Stimulated activated CD4-positive, alpha-beta T cell treated with anti-CD3 and anti-CD28 coated beads, Interleukin-12 subunit alpha, Interleukin-12 subunit beta, amount 100 ng/mL, for 48 hours (primary cell): ENCODE results near the gene OR52I2.

Source experiments
- DNase-seq, 3 donors: peaks; one replicate each; pipeline ENCODE4 v3.0.0-alpha.2; 2020; ENCODE audit warnings: low read depth in 2 of 3, low spot score in 1 of 3

The OR52I2 gene

GRCh38 chr11:4607781-4608666 lies 26.5 kb downstream of the OR52I2 start, which contains the start of gene TRIM68:
Gene TRIM68, minus strand, starts transcription at chr11:4608231. Its CDS starts 2,727 bp downstream, at chr11:4605504.
- peak; percentile 84 to 91 (median 90) for DNase-seq

GRCh38 chr11:4610258-4610935 lies 28.9 kb downstream of the OR52I2 start:
- DNase-seq = peak in 1 of 3 donors; percentile 22

GRCh38 chr11:4611986-4612385 lies 30.4 kb downstream of the OR52I2 start:
- no peak for DNase-seq

GRCh38 chr11:4615856-4616444 lies 34.4 kb downstream of the OR52I2 start:
- no peak for DNase-seq

- DNase-seq = no peak
Observed at GRCh38 chr11:4619514-4619913, 38.0 kb downstream of the OR52I2 start.

GRCh38 chr11:4626207-4627099 lies 44.9 kb downstream of the OR52I2 start:
- peak in 2 of 3 donors; percentile 40 to 57 for DNase-seq

GRCh38 chr11:4636136-4636535 lies 54.6 kb downstream of the OR52I2 start:
- DNase-seq = no peak

GRCh38 chr11:4636962-4637661 lies 55.6 kb downstream of the OR52I2 start, which contains the start of gene OR51D1:
Gene OR51D1, plus strand, starts transcription at chr11:4637477. Its CDS starts 2,314 bp downstream, at chr11:4639791.
- DNase-seq = peak; percentile 48 to 61 (median 56)

- DNase-seq = no peak
Observed at GRCh38 chr11:4637662-4638047, 56.1 kb downstream of the OR52I2 start.

GRCh38 chr11:4639931-4640330 lies 58.4 kb downstream of the OR52I2 start:
- no peak for DNase-seq

- DNase-seq = no peak
Observed at GRCh38 chr11:4641501-4641900, 60.0 kb downstream of the OR52I2 start.

GRCh38 chr11:4642043-4642442 lies 60.5 kb downstream of the OR52I2 start:
- DNase-seq = no peak
